GM18505 (cell line): ENCODE measurements around the gene RNF31.
A peak's percentile ranks its signal among the peaks of the same experiment; 100 is the strongest.
"Not testable (repeated sequence)": the region's sequence is repeated elsewhere in the genome, so short reads cannot be mapped to it uniquely, and the experiment has no call there.

Experiments
- ATAC-seq: cut with Tn5 transposase; IDR thresholded peaks from one replicate; pipeline ENCODE4 v1.9.1; 2021; ENCODE audit not compliant: unreplicated experiment
- POLR2A ChIP-seq: IDR thresholded peaks from 4 replicates; pipeline ENCODE4 v1.6.1; 2011; ENCODE audit warnings: borderline replicate concordance; ENCODE audit not compliant: insufficient read depth, insufficient read length; ENCODE audit errors: extremely low read depth

RNF31 gene

GRCh38 chr14:24146978-24147760 is at the start of gene RNF31:
Gene RNF31, plus strand, starts transcription at chr14:24147498. Its CDS starts 201 bp downstream, at chr14:24147699.
- peak; percentile 75 for ATAC-seq
- TF ChIP-seq POLR2A, result peak; percentile 71

GRCh38 chr14:24098229-24098926 is 48.9 kb upstream of the RNF31 start:
- no peak for TF ChIP-seq POLR2A
- no peak for ATAC-seq

- no peak for TF ChIP-seq POLR2A
- no peak for ATAC-seq
These were observed 48.1 kb upstream of the RNF31 start for GRCh38 chr14:24098927-24099813.

- TF ChIP-seq POLR2A, result no peak
- ATAC-seq, result no peak
These were observed 46.9 kb upstream of the RNF31 start for GRCh38 chr14:24100197-24100981.

- no peak for ATAC-seq
- TF ChIP-seq POLR2A, result peak; percentile 22
These were observed 46.3 kb upstream of the RNF31 start for GRCh38 chr14:24100982-24101494.

GRCh38 chr14:24102357-24103048 is 44.8 kb upstream of the RNF31 start:
- peak; percentile 0 for TF ChIP-seq POLR2A
- no peak for ATAC-seq

GRCh38 chr14:24103451-24103850 is 43.8 kb upstream of the RNF31 start:
- no peak for TF ChIP-seq POLR2A
- no peak for ATAC-seq

GRCh38 chr14:24105609-24106239 is 41.6 kb upstream of the RNF31 start:
- ATAC-seq, result not testable (repeated sequence)

- TF ChIP-seq POLR2A, result no peak
- no peak for ATAC-seq
These were observed 40.5 kb upstream of the RNF31 start for GRCh38 chr14:24106672-24107271.

GRCh38 chr14:24108336-24108874 is 38.9 kb upstream of the RNF31 start:
- TF ChIP-seq POLR2A, result no peak
- ATAC-seq, result no peak

- ATAC-seq, result no peak
These were observed 37.2 kb upstream of the RNF31 start for GRCh38 chr14:24110060-24110459.

More at GRCh38 chr14:24110060-24110459, 37.2 kb upstream of the RNF31 start:
- no peak for TF ChIP-seq POLR2A
